Inferior parietal cortex (tissue), 1 donor: ENCODE data around the gene TAB2.

ENCODE experiments used
- DNase-seq: peaks from one replicate; pipeline ENCODE4 v3.0.0-alpha.2; 2016; ENCODE audit errors: extremely low spot score

TAB2 gene

GRCh38 chr6:149414821-149415220 lies 97.3 kb downstream of the TAB2 start:
- no peak for DNase-seq

GRCh38 chr6:149419696-149420404 lies 102.3 kb downstream of the TAB2 start:
- no peak for DNase-seq

- DNase-seq, result no peak
These were observed 103.6 kb downstream of the TAB2 start for GRCh38 chr6:149421132-149421531.

- DNase-seq, result no peak
These were observed 105.1 kb downstream of the TAB2 start for GRCh38 chr6:149422581-149422980.

- DNase-seq, result no peak
These were observed 106.5 kb downstream of the TAB2 start for GRCh38 chr6:149423964-149424440.

- no peak for DNase-seq
These were observed 107.7 kb downstream of the TAB2 start for GRCh38 chr6:149425224-149425623.

GRCh38 chr6:149425754-149426153 lies 108.2 kb downstream of the TAB2 start:
- DNase-seq, result no peak

- DNase-seq, result no peak
These were observed 111.1 kb downstream of the TAB2 start for GRCh38 chr6:149428606-149429005.

- DNase-seq, result no peak
These were observed 112.2 kb downstream of the TAB2 start for GRCh38 chr6:149429427-149430360.

- DNase-seq, result peak; percentile 96
These were observed 114.6 kb downstream of the TAB2 start for GRCh38 chr6:149431905-149432775.

- DNase-seq, result no peak
These were observed 115.9 kb downstream of the TAB2 start for GRCh38 chr6:149433405-149433804.

- DNase-seq, result no peak
These were observed 116.4 kb downstream of the TAB2 start for GRCh38 chr6:149433881-149434280.

- DNase-seq, result no peak
These were observed 118.5 kb downstream of the TAB2 start for GRCh38 chr6:149435919-149436586.

GRCh38 chr6:149436647-149437046 lies 119.1 kb downstream of the TAB2 start:
- DNase-seq, result no peak

GRCh38 chr6:149437212-149437611 lies 119.7 kb downstream of the TAB2 start:
- DNase-seq, result no peak

- DNase-seq, result no peak
These were observed 121.3 kb downstream of the TAB2 start for GRCh38 chr6:149438855-149439254.

GRCh38 chr6:149439626-149440025 lies 122.1 kb downstream of the TAB2 start:
- DNase-seq, result no peak

- DNase-seq, result no peak
These were observed 123.5 kb downstream of the TAB2 start for GRCh38 chr6:149440735-149441671.

GRCh38 chr6:149441740-149442139 lies 124.2 kb downstream of the TAB2 start:
- no peak for DNase-seq
